H1 (cell line): ENCODE results near the gene VPS25. TPM values are rescaled to one million over a fixed set of nuclear protein-coding genes. Genes with fewer than 3 reads are reported as not detected.
A peak's percentile ranks its signal among the peaks of the same experiment; 100 is the strongest.

Experiments used
- EZH2 ChIP-seq: fragments of 200-600 bp; sonication (generic); IDR thresholded peaks from 2 replicates; pipeline ENCODE4 v1.7.1; 2012; ENCODE audit warnings: low read depth, mild to moderate bottlenecking, moderate library complexity, low read length, inconsistent platforms; ENCODE audit not compliant: severe bottlenecking
- JUN ChIP-seq: IDR thresholded peaks from 2 replicates; pipeline ENCODE4 v1.6.1; 2011; ENCODE audit warnings: low read depth, mild to moderate bottlenecking, improper control_type of control experiment, low read length
- KDM4A ChIP-seq: IDR thresholded peaks from one replicate; pipeline ENCODE4 v1.7.1; 2012; ENCODE audit warnings: low read depth, mild to moderate bottlenecking, moderate library complexity, low read length, inconsistent platforms; ENCODE audit not compliant: severe bottlenecking
- KDM5A ChIP-seq: fragments of 200-600 bp; IDR thresholded peaks from 2 replicates; pipeline ENCODE4 v1.7.1; 2012; ENCODE audit warnings: mild to moderate bottlenecking, low read length, inconsistent platforms, mixed read lengths
- RAD21 ChIP-seq, 2 experiments: IDR thresholded peaks in 1 of 2; conservative IDR thresholded peaks in 1 of 2; 2 replicates each; pipeline ENCODE4 v1.6.1; 2011; ENCODE audit warnings: low read depth in 2 of 2, low read length in 2 of 2, improper control_type of control experiment in 1 of 2, inconsistent platforms in 1 of 2, mild to moderate bottlenecking in 1 of 2, moderate library complexity in 1 of 2
- SIN3A ChIP-seq, 2 experiments: IDR thresholded peaks in 1 of 2; conservative IDR thresholded peaks in 1 of 2; 2 replicates each; pipeline ENCODE4 v1.6.1; 2011 to 2012; ENCODE audit warnings: low read length in 2 of 2, improper control_type of control experiment in 1 of 2, low read depth in 1 of 2, mild to moderate bottlenecking in 1 of 2
- SP1 ChIP-seq: IDR thresholded peaks from 2 replicates; pipeline ENCODE4 v1.6.1; 2011; ENCODE audit warnings: low read depth, low read length
- TAF1 ChIP-seq: IDR thresholded peaks from 2 replicates; pipeline ENCODE4 v1.6.1; 2011; ENCODE audit warnings: mild to moderate bottlenecking, low read depth, low read length
- TAF7 ChIP-seq: optimal IDR thresholded peaks from 2 replicates; pipeline ENCODE3; 2011; ENCODE audit warnings: low read depth, mild to moderate bottlenecking, inconsistent platforms, low read length, moderate library complexity, borderline replicate concordance
- TBP ChIP-seq: IDR thresholded peaks from 2 replicates; pipeline ENCODE4 v1.6.1; 2011; ENCODE audit warnings: low read depth, low read length, improper control_type of control experiment
- polyA plus RNA-seq, 7 experiments: library from polyadenylated mRNA; depleted of rRNA in 3 of 7; stranded (reverse) in 5 of 7; unstranded in 2 of 7; fragments of >200 nt in 5 of 7; fragments of 200-250 nt in 2 of 7; gene quantifications; 1 replicate in 5 of 7; 2 replicates in 1 of 7; 4 replicates in 1 of 7; pipeline versions ENCODE4 v1.2.1 to v1.2.3, GENCODE V29; 2011 to 2013; ENCODE audit warnings: missing spikeins in 2 of 7, mixed read lengths in 2 of 7
- total RNA-seq: library from RNA; stranded (reverse); fragmentation: NEBNext Ultra II Directional; extraction: Animal tissue kit (Norgen Biotek cat#: 25700); gene quantifications from 2 replicates; pipeline ENCODE4 v1.2.1, GENCODE V29; 2021
- TF ChIP-seq, protein P1 (sequence below): IDR thresholded peaks from 2 replicates; pipeline ENCODE4 v1.6.1; 2012; ENCODE audit warnings: inconsistent platforms
- TF ChIP-seq, protein P2 (sequence below), 3 experiments: IDR thresholded peaks; 1 replicate in 2 of 3; 2 replicates in 1 of 3; pipeline versions ENCODE4 v1.5.1 to v1.6.1; 2011; ENCODE audit warnings: low read length in 3 of 3, mild to moderate bottlenecking in 3 of 3, inconsistent platforms in 2 of 3, low read depth in 1 of 3, moderate library complexity in 1 of 3; ENCODE audit not compliant: insufficient read depth in 1 of 3; ENCODE audit errors: control extremely low read depth in 1 of 3

The VPS25 gene
- total and polyA plus RNA-seq, 2 of the 8 experiments (the other 6 are each of a cell fraction or from before 2014, with no cell fraction given), result 88.2 to 188 TPM

DNA sequence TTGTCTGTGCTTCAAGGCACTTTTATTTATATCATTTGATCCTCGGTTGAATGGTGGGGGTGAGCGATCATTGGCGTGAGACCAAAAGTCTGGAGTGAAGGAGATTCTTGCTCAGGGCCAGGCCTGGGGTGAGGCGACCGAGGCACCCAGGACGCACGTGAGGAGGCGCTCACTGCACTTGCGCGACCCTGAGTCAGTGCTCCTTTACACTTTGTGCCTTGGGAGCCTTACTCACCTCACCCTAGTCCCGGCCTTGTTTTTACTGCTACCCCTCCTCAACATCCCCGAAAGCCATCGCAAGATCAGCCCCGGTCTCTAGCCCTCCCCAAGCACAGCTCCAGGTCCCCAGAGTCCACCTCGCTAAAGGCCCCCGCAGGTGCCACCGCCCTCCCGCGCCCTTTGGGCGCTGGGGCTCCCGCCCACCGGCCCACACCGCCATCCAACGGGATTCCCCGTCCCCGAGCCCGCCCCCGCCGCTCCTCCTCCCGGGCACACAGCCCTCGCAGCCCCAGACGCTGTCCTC, 28.9 kb upstream of the VPS25 start (continued):
- no peak for TF ChIP-seq TAF7
- no peak for TF ChIP-seq SP1
- TF ChIP-seq TBP, result peak; percentile 39
- peak; percentile 54 for TF ChIP-seq KDM4A
- TF ChIP-seq SIN3A (conservative IDR thresholded peaks at IDR 0.05 in 1 of 2, IDR thresholded peaks at IDR 0.05 in 1 of 2; ENCODE audit: low read depth in 1 of 2, low read length in 2 of 2), result peak in 1 of 2 experiments; percentile 68; a peak in 1 of 4 replicates
- TF ChIP-seq EZH2, result no peak
- TF ChIP-seq TAF1, result peak; percentile 63
- TF ChIP-seq RAD21 (IDR thresholded peaks at IDR 0.05 in 1 of 2, conservative IDR thresholded peaks at IDR 0.05 in 1 of 2; ENCODE audit: low read depth in 2 of 2, low read length in 2 of 2), result no peak
- no peak for TF ChIP-seq JUN
- TF ChIP-seq, protein P1, sequence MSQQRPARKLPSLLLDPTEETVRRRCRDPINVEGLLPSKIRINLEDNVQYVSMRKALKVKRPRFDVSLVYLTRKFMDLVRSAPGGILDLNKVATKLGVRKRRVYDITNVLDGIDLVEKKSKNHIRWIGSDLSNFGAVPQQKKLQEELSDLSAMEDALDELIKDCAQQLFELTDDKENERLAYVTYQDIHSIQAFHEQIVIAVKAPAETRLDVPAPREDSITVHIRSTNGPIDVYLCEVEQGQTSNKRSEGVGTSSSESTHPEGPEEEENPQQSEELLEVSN, result 0 out of 2 replicates have a peak, but pooled peaks have one; percentile 62
- no peak for TF ChIP-seq KDM5A
- TF ChIP-seq, protein P2, sequence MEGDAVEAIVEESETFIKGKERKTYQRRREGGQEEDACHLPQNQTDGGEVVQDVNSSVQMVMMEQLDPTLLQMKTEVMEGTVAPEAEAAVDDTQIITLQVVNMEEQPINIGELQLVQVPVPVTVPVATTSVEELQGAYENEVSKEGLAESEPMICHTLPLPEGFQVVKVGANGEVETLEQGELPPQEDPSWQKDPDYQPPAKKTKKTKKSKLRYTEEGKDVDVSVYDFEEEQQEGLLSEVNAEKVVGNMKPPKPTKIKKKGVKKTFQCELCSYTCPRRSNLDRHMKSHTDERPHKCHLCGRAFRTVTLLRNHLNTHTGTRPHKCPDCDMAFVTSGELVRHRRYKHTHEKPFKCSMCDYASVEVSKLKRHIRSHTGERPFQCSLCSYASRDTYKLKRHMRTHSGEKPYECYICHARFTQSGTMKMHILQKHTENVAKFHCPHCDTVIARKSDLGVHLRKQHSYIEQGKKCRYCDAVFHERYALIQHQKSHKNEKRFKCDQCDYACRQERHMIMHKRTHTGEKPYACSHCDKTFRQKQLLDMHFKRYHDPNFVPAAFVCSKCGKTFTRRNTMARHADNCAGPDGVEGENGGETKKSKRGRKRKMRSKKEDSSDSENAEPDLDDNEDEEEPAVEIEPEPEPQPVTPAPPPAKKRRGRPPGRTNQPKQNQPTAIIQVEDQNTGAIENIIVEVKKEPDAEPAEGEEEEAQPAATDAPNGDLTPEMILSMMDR (IDR thresholded peaks at IDR 0.05; ENCODE audit: control extremely low read depth in 1 of 3, insufficient read depth in 1 of 3, low read depth in 1 of 3, low read length in 3 of 3), result 0 out of 4 replicates have a peak, but pooled peaks of 1 of the 3 experiments have one; percentile 6
